OCI-LY1 (cell line): ENCODE results near the gene MTHFS.

Source experiments
- H2AFZ ChIP-seq: fragments of 200-600 bp; sonication (generic), shearing (Covaris generic); 2 replicates; pipeline ENCODE4 v1.6.0; 2014; ENCODE audit warnings: antibody characterized with exemption, mild to moderate bottlenecking, low read length
- H3F3A ChIP-seq: fragments of 200-600 bp; sonication (generic), shearing (Covaris generic); 2 replicates; pipeline ENCODE4 v1.6.0; 2014; ENCODE audit warnings: mild to moderate bottlenecking, antibody characterized with exemption, low read length, moderate library complexity; ENCODE audit not compliant: insufficient read depth
- H3K27ac ChIP-seq: fragments of 200-600 bp; sonication (generic); 2 replicates; pipeline ENCODE4 v1.5.1; 2014; ENCODE audit warnings: low read length, mixed run types, mild to moderate bottlenecking, low read depth; ENCODE audit not compliant: poor library complexity, severe bottlenecking
- H3K27me3 ChIP-seq: fragments of 200-600 bp; sonication (generic); 2 replicates; pipeline ENCODE4 v1.6.0; 2014; ENCODE audit warnings: antibody characterized with exemption, mild to moderate bottlenecking, low read length, moderate library complexity; ENCODE audit not compliant: insufficient read depth
- H3K36me3 ChIP-seq: fragments of 200-600 bp; sonication (generic); 2 replicates; pipeline ENCODE4 v1.6.1; 2014; ENCODE audit warnings: mild to moderate bottlenecking, antibody characterized with exemption, low read length, moderate library complexity, mixed read lengths; ENCODE audit not compliant: insufficient read depth
- H3K4me1 ChIP-seq: fragments of 200-600 bp; sonication (generic); 2 replicates; pipeline ENCODE4 v1.5.1; 2014; ENCODE audit warnings: mild to moderate bottlenecking, low read length, moderate library complexity; ENCODE audit not compliant: insufficient read depth, severe bottlenecking
- H3K4me2 ChIP-seq: fragments of 200-600 bp; sonication (generic), shearing (Covaris generic); 2 replicates; pipeline ENCODE4 v1.6.1; 2014; ENCODE audit warnings: low read length
- H3K4me3 ChIP-seq: fragments of 200-600 bp; sonication (generic); 2 replicates; pipeline ENCODE4 v1.5.1; 2014; ENCODE audit warnings: low read length, low read depth, mild to moderate bottlenecking, mixed read lengths; ENCODE audit not compliant: poor library complexity, severe bottlenecking
- H3K79me2 ChIP-seq: fragments of 200-600 bp; shearing (Covaris generic); 2 replicates; pipeline ENCODE4 v1.6.1; 2016; ENCODE audit warnings: mixed run types, low read length, mixed read lengths; ENCODE audit not compliant: insufficient read depth
- H3K9ac ChIP-seq: fragments of 200-600 bp; sonication (generic), shearing (Covaris generic); 2 replicates; pipeline ENCODE4 v1.6.1; 2014; ENCODE audit warnings: mild to moderate bottlenecking, low read length, mixed read lengths
- H3K9me2 ChIP-seq: fragments of 200-600 bp; sonication (generic), shearing (Covaris generic); 2 replicates; pipeline ENCODE4 v1.6.1; 2014; ENCODE audit warnings: low read depth, mild to moderate bottlenecking, low read length, mixed read lengths
- H3K9me3 ChIP-seq: fragments of 200-600 bp; shearing (Covaris generic); 2 replicates; pipeline ENCODE4 v1.6.1; 2014; ENCODE audit warnings: low read length, mixed read lengths
- H4K20me1 ChIP-seq: fragments of 200-600 bp; sonication (generic), shearing (Covaris generic); 2 replicates; pipeline ENCODE4 v1.6.0; 2016; ENCODE audit warnings: mild to moderate bottlenecking, low read length; ENCODE audit not compliant: insufficient read depth
- EZH2 ChIP-seq: fragments of 200-600 bp; sonication (generic), shearing (Covaris generic); IDR thresholded peaks from 2 replicates; pipeline ENCODE4 v1.8.0; 2017; ENCODE audit warnings: borderline replicate concordance, mixed run types, mild to moderate bottlenecking, antibody characterized with exemption, low read length, moderate library complexity, mixed read lengths
- TF ChIP-seq, protein P1 (sequence below): fragments of 200-600 bp; sonication (generic), shearing (Covaris generic); IDR thresholded peaks from 2 replicates; pipeline ENCODE4 v1.5.1; 2017; ENCODE audit warnings: mild to moderate bottlenecking, antibody characterized with exemption, low read length, moderate library complexity, mixed read lengths

MTHFS gene

DNA sequence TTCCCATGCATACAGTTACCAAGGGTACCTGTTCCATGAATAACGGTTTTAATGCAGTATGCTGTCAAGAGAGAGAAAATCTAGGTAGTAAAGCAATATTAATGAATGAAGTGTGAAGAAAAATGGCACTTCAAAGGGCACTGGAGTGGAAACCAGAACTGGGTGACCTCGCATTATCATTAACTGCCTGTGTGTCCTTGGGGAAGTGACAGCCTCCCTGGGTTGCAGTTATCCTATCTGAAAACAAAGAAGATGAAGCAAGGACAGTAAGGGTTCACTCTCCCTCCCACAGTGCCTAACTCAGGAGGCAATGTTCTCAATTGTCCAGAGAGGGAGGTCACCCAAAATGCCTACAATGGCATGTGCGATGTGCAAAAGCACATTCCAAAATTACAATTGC, 15.1 kb downstream of the MTHFS start:
- H3K79me2 ChIP-seq: no peaks in the 10 kb centered on the region
- no peak for TF ChIP-seq EZH2
- TF ChIP-seq, protein P1, sequence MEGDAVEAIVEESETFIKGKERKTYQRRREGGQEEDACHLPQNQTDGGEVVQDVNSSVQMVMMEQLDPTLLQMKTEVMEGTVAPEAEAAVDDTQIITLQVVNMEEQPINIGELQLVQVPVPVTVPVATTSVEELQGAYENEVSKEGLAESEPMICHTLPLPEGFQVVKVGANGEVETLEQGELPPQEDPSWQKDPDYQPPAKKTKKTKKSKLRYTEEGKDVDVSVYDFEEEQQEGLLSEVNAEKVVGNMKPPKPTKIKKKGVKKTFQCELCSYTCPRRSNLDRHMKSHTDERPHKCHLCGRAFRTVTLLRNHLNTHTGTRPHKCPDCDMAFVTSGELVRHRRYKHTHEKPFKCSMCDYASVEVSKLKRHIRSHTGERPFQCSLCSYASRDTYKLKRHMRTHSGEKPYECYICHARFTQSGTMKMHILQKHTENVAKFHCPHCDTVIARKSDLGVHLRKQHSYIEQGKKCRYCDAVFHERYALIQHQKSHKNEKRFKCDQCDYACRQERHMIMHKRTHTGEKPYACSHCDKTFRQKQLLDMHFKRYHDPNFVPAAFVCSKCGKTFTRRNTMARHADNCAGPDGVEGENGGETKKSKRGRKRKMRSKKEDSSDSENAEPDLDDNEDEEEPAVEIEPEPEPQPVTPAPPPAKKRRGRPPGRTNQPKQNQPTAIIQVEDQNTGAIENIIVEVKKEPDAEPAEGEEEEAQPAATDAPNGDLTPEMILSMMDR: no peak
- peaks cover 11% of the 10 kb centered on the region for H3K9me3 ChIP-seq
- H3K27ac ChIP-seq: no peak overlapping the region
- no peak overlapping the region for H3K9ac ChIP-seq
- no peaks in the 10 kb centered on the region for H4K20me1 ChIP-seq
- H3F3A ChIP-seq: no peaks in the 10 kb centered on the region
- H3K4me1 ChIP-seq: no peaks in the 10 kb centered on the region
- no peak overlapping the region for H3K4me3 ChIP-seq
- H3K4me2 ChIP-seq: no peak overlapping the region
- peaks cover 89% of the 10 kb centered on the region for H3K36me3 ChIP-seq
- H3K9me2 ChIP-seq: no peaks in the 10 kb centered on the region
- no peak overlapping the region for H2AFZ ChIP-seq
- H3K27me3 ChIP-seq: no peaks in the 10 kb centered on the region

DNA sequence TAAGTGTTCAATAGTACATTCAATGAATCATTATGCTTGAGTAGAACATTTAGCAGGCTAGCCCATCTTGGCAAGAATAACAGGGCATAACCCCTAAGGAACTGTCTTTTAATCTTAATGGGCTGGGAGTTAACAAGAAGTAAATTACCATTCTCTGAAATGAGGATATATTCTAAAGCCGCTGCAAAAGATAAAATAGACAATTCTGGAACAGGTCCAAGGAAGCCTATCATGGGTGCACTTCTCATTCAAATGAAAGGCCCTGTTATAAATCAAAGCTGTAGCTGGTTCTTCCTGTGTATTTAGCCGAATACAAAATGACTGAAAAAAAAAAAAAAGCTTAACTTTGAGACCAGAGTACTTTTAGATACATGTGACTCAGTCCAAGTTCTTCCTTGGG, 15.6 kb downstream of the MTHFS start:
- H3K36me3 ChIP-seq: peaks cover 90% of the 10 kb centered on the region
- TF ChIP-seq, protein P1: no peak
- no peak for TF ChIP-seq EZH2

GRCh38 chr15:79878078-79878705, 18.6 kb downstream of the MTHFS start:
- Histone ChIP-seq H3K79me2 (no peaks in the 10 kb centered on the region), H3F3A (no peaks in the 10 kb centered on the region), H3K27ac (no peak overlapping the region), H3K27me3 (no peaks in the 10 kb centered on the region), H3K36me3 (peaks cover 87% of the 10 kb centered on the region), H3K4me2 (no peak overlapping the region), H3K4me3 (no peak overlapping the region), H3K4me1 (no peaks in the 10 kb centered on the region), H3K9me2 (no peaks in the 10 kb centered on the region), H2AFZ (no peak overlapping the region), H4K20me1 (no peaks in the 10 kb centered on the region), H3K9ac (no peak overlapping the region), H3K9me3 (peaks cover 30% of the 10 kb centered on the region)
- TF ChIP-seq, protein P1: no peak
- TF ChIP-seq EZH2: no peak

More for the DNA sequence above, 15.6 kb downstream of the MTHFS start:
- no peak overlapping the region for H3K27ac ChIP-seq
- no peaks in the 10 kb centered on the region for H3K27me3 ChIP-seq
- no peaks in the 10 kb centered on the region for H3K4me1 ChIP-seq
- H4K20me1 ChIP-seq: no peaks in the 10 kb centered on the region
- H3F3A ChIP-seq: no peaks in the 10 kb centered on the region
- no peak overlapping the region for H3K9ac ChIP-seq
- H3K9me2 ChIP-seq: no peaks in the 10 kb centered on the region
- no peak overlapping the region for H3K4me2 ChIP-seq
- no peak overlapping the region for H2AFZ ChIP-seq
- peaks cover 11% of the 10 kb centered on the region for H3K9me3 ChIP-seq
- H3K4me3 ChIP-seq: no peak overlapping the region
- no peaks in the 10 kb centered on the region for H3K79me2 ChIP-seq
